Omental fat pad (tissue), 4 donors: ENCODE results near the gene LAYN. TPM values are rescaled to one million over a fixed set of nuclear protein-coding genes. Genes with fewer than 3 reads are reported as not detected.

ENCODE experiments used
- ATAC-seq: fragments of 150-250 bp; one replicate; pipeline ENCODE4 v1.9.1; 2016; ENCODE audit warnings: mild to moderate bottlenecking, moderate library complexity; ENCODE audit not compliant: low FRiP score
- DNase-seq: peaks from one replicate; pipeline ENCODE4 v3.0.0-alpha.2; 2019; ENCODE audit warnings: low spot score
- CTCF ChIP-seq, 3 donors: fragments of 450-650 bp; IDR thresholded peaks; one replicate each; pipeline ENCODE4 v1.5.1; 2016 to 2017; ENCODE audit warnings: antibody characterized with exemption in 3 of 3, mild to moderate bottlenecking in 3 of 3, moderate library complexity in 2 of 3
- total RNA-seq, 4 donors: library from RNA; depleted of rRNA; stranded (reverse); fragments of >200 nt; gene quantifications; one replicate each; pipeline ENCODE4 v1.1.0, GENCODE V29; 2016

The LAYN gene
- total RNA-seq, 4 donors from 2014 or later = 10.2 to 23.8 (median 15.4) TPM

- no peak for TF ChIP-seq CTCF (IDR thresholded peaks at IDR 0.05)
- no peak for ATAC-seq
- no peak for DNase-seq
Measured at GRCh38 chr11:111549196-111549868, 8.8 kb downstream of the LAYN start.

- TF ChIP-seq CTCF (IDR thresholded peaks at IDR 0.05) = no peak
- DNase-seq (no peak), ATAC-seq (no peak)
Measured at GRCh38 chr11:111549869-111550203, 9.3 kb downstream of the LAYN start.

GRCh38 chr11:111550258-111550657 is 9.7 kb downstream of the LAYN start:
- no peak for TF ChIP-seq CTCF (IDR thresholded peaks at IDR 0.05)
- ATAC-seq (no peak), DNase-seq (no peak)

GRCh38 chr11:111554532-111554931 is 14.0 kb downstream of the LAYN start:
- DNase-seq (no peak), ATAC-seq (no peak)
- no peak for TF ChIP-seq CTCF (IDR thresholded peaks at IDR 0.05)

- no peak for TF ChIP-seq CTCF (IDR thresholded peaks at IDR 0.05)
Measured at GRCh38 chr11:111555255-111555654, 14.7 kb downstream of the LAYN start.

GRCh38 chr11:111557425-111558111 is 17.0 kb downstream of the LAYN start:
- DNase-seq (no peak), ATAC-seq (peak; percentile 89)
- TF ChIP-seq CTCF (IDR thresholded peaks at IDR 0.05) = no peak

More at GRCh38 chr11:111555255-111555654, 14.7 kb downstream of the LAYN start:
- ATAC-seq (no peak), DNase-seq (no peak)
